Endothelial cell of umbilical vein (primary cell): ENCODE results near the gene FRYL. TPM values are rescaled to one million over a fixed set of nuclear protein-coding genes. Genes with fewer than 3 reads are reported as not detected.

ENCODE experiments used
- BruUV-seq: library from RNA; stranded (reverse); fragments of 400-500 nt; replicated peaks from 2 replicates; lab custom pipeline; 2021; lab: Mats Ljungman, UMichigan
- CTCF ChIA-PET: fragments of 300-600, 350-600 bp; sonication (Branson Sonifier 250); formaldehyde crosslinking; loops from one replicate; lab custom pipeline; 2021; ENCODE audit warnings: antibody characterized with exemption, inconsistent platforms; lab: Charles Lee
- POLR2A ChIA-PET: fragments of 300-600, 350-600 bp; sonication (Branson Sonifier 250); formaldehyde crosslinking; loops from one replicate; lab custom pipeline; 2021; ENCODE audit warnings: antibody characterized with exemption, inconsistent platforms; lab: Charles Lee
- DNase-seq: peaks from one replicate; pipeline ENCODE4 v3.0.0-alpha.2; 2011; ENCODE audit warnings: low read depth, low spot score
- FAIRE-seq: peaks from 2 replicates; lab custom pipeline; 2011; peaks lifted over from hg19 to GRCh38; lab: Jason Lieb, UNC
- H2AFZ ChIP-seq: 2 replicates; pipeline ENCODE4 v1.6.0; 2012; ENCODE audit warnings: low read depth, low read length, control low read depth, inconsistent platforms
- H3K27ac ChIP-seq: 2 replicates; pipeline ENCODE4 v1.5.1; 2011; ENCODE audit warnings: low read depth, mild to moderate bottlenecking, control low read depth, low read length, moderate library complexity; ENCODE audit not compliant: insufficient read depth
- H3K27me3 ChIP-seq, 2 experiments: 2 replicates each; pipeline versions ENCODE4 v1.6.0 to v1.6.1; 2011; ENCODE audit warnings: low read length in 2 of 2, mixed read lengths in 1 of 2; ENCODE audit not compliant: control insufficient read depth in 2 of 2, insufficient read depth in 2 of 2
- H3K36me3 ChIP-seq, 2 experiments: 2 replicates in 1 of 2; 3 replicates in 1 of 2; pipeline ENCODE4 v1.5.1; 2011; ENCODE audit warnings: low read length in 2 of 2, mild to moderate bottlenecking in 1 of 2, moderate library complexity in 1 of 2; ENCODE audit not compliant: control insufficient read depth in 2 of 2, insufficient read depth in 2 of 2; ENCODE audit errors: extremely low read depth in 1 of 2
- H3K4me1 ChIP-seq: 3 replicates; pipeline ENCODE4 v1.5.1; 2011; ENCODE audit warnings: mild to moderate bottlenecking, low read length; ENCODE audit not compliant: control insufficient read depth, insufficient read depth; ENCODE audit errors: extremely low read depth
- H3K4me2 ChIP-seq: 2 replicates; pipeline ENCODE4 v1.6.1; 2011; ENCODE audit warnings: low read length, control low read depth, mixed read lengths; ENCODE audit not compliant: insufficient read depth
- H3K4me3 ChIP-seq, 3 experiments: fragments of 200-600 bp in 1 of 3; sonication (generic), shearing (Covaris generic) in 1 of 3; replicated peaks in 1 of 3; 2 replicates each; pipeline ENCODE4 v1.5.1; 2011 to 2016; ENCODE audit warnings: control low read depth in 3 of 3, low read length in 3 of 3, mild to moderate bottlenecking in 2 of 3, inconsistent platforms in 1 of 3, low read depth in 1 of 3, moderate library complexity in 1 of 3; ENCODE audit not compliant: insufficient read depth in 1 of 3
- H3K79me2 ChIP-seq: 2 replicates; pipeline ENCODE4 v1.6.0; 2012; ENCODE audit warnings: low read length, inconsistent platforms; ENCODE audit not compliant: control insufficient read depth, insufficient read depth
- H3K9ac ChIP-seq: replicated peaks from 2 replicates; pipeline ENCODE3; 2011; ENCODE audit warnings: low read length, control low read depth; ENCODE audit not compliant: insufficient read depth; ENCODE audit errors: extremely low read depth
- H3K9me1 ChIP-seq: replicated peaks from 3 replicates; pipeline ENCODE4 v1.6.0; 2011; ENCODE audit warnings: mild to moderate bottlenecking, low read length; ENCODE audit not compliant: control insufficient read depth, insufficient read depth; ENCODE audit errors: extremely low read depth
- H3K9me3 ChIP-seq: replicated peaks from 2 replicates; pipeline ENCODE4 v1.5.1; 2012; ENCODE audit warnings: low read length, inconsistent platforms; ENCODE audit not compliant: control insufficient read depth, insufficient read depth
- H4K20me1 ChIP-seq: replicated peaks from 2 replicates; pipeline ENCODE3; 2011; ENCODE audit warnings: mild to moderate bottlenecking, low read length; ENCODE audit not compliant: control insufficient read depth, insufficient read depth; ENCODE audit errors: extremely low read depth
- CTCF ChIP-seq, 2 donors: IDR thresholded peaks; 1 replicate in 1 of 2; 2 replicates in 1 of 2; pipeline ENCODE4 v1.5.1; 2011; ENCODE audit warnings: low read length in 2 of 2, mild to moderate bottlenecking in 2 of 2, moderate library complexity in 2 of 2, control low read depth in 1 of 2, inconsistent platforms in 1 of 2, low read depth in 1 of 2; ENCODE audit not compliant: insufficient read depth in 1 of 2; ENCODE audit errors: extremely low read depth in 1 of 2
- EZH2 ChIP-seq: IDR thresholded peaks from 2 replicates; pipeline ENCODE4 v1.6.1; 2012; ENCODE audit warnings: borderline replicate concordance, low read depth, mild to moderate bottlenecking, moderate library complexity, low read length, inconsistent platforms; ENCODE audit not compliant: severe bottlenecking
- FOS ChIP-seq: IDR thresholded peaks from 2 replicates; pipeline ENCODE4 v1.6.1; 2011; ENCODE audit warnings: mild to moderate bottlenecking, low read length, moderate library complexity, borderline replicate concordance; ENCODE audit not compliant: insufficient read depth
- GATA2 ChIP-seq: IDR thresholded peaks from 2 replicates; pipeline ENCODE4 v1.7.0; 2011; ENCODE audit warnings: low read depth, mild to moderate bottlenecking, moderate library complexity, mixed read lengths, low read length; ENCODE audit not compliant: insufficient read length, insufficient read depth
- JUN ChIP-seq: IDR thresholded peaks from 2 replicates; pipeline ENCODE4 v1.6.1; 2011; ENCODE audit warnings: borderline replicate concordance, low read depth; ENCODE audit not compliant: insufficient read length, insufficient read depth
- MAX ChIP-seq: IDR thresholded peaks from 2 replicates; pipeline ENCODE4 v1.6.1; 2011; ENCODE audit not compliant: insufficient read depth, insufficient read length
- MYC ChIP-seq: IDR thresholded peaks from one replicate; pipeline ENCODE4 v1.6.1; 2011; ENCODE audit warnings: mild to moderate bottlenecking, low read depth, low read length
- POLR2A ChIP-seq: IDR thresholded peaks from 2 replicates; pipeline ENCODE4 v1.6.1; 2012; ENCODE audit warnings: low read depth, mild to moderate bottlenecking, control low read depth, low read length
- POLR2AphosphoS5 ChIP-seq: IDR thresholded peaks from 2 replicates; pipeline ENCODE4 v1.6.1; 2012; ENCODE audit warnings: low read depth, mild to moderate bottlenecking, control low read depth, low read length, moderate library complexity; ENCODE audit not compliant: insufficient read depth
- dilution Hi-C: fragments of 300-500 bp; cut with MboI; formaldehyde crosslinking; loops from one replicate; pipeline ENCODE4 v1.15.0; 2019; ENCODE audit warnings: low sequenced_read_pairs; ENCODE audit not compliant: extremely low pct_ligation_motif_present
- intact Hi-C: fragments of 100-400 bp; cut with micrococcal nuclease; formaldehyde crosslinking; loops from one replicate; pipeline ENCODE4 v1.10.0; 2022
- polyA plus RNA-seq, 4 experiments: library from polyadenylated mRNA; depleted of rRNA in 3 of 4; stranded (reverse) in 3 of 4; unstranded in 1 of 4; fragments of >200 nt; gene quantifications; 2 replicates each; pipeline versions ENCODE4 v1.2.1 to v1.2.3, GENCODE V29; 2011 to 2012; ENCODE audit warnings: missing spikeins in 1 of 4
- total RNA-seq: library from RNA; stranded (reverse); gene quantifications from 2 replicates; pipeline ENCODE4 v1.2.3, GENCODE V29; 2021

FRYL gene
- total and polyA plus RNA-seq, 2 donors (not counting 3 experiments of a cell fraction or from before 2014, with no cell fraction given) = 17.0 to 84.9 TPM

- intact Hi-C loops = no loop called here
Observed at GRCh38 chr4:48506716-48507115, 273.4 kb downstream of the FRYL start.

More at GRCh38 chr4:48506716-48507115, 273.4 kb downstream of the FRYL start:
- POLR2A ChIA-PET = no interaction called here
- H3K27me3 ChIP-seq = no peaks in the 10 kb centered on the region
- no peak for FAIRE-seq
- CTCF ChIA-PET = interaction anchor here (1.1 kb wide), 1 partner anchor 34 kb away, joined by 3 read pairs; no protein-coding TSS in a partner anchor
- no peaks in the 10 kb centered on the region for H3K9me3 ChIP-seq
- TF ChIP-seq GATA2 = no peak
- TF ChIP-seq CTCF (IDR thresholded peaks at IDR 0.05; ENCODE audit: extremely low read depth in 1 of 2, insufficient read depth in 1 of 2, low read depth in 1 of 2, low read length in 2 of 2) = no peak
- TF ChIP-seq JUN = no peak
- TF ChIP-seq MAX = no peak
- no peak for TF ChIP-seq POLR2A
- no peak for TF ChIP-seq FOS
- no peak for TF ChIP-seq MYC
- no peak for TF ChIP-seq EZH2
- no peak for TF ChIP-seq POLR2AphosphoS5
- DNase-seq = no peak
- H3K27ac ChIP-seq = no peak overlapping the region
- H3K4me1 ChIP-seq = no peaks in the 10 kb centered on the region
- dilution Hi-C loops = no loop called here
- H3K79me2 ChIP-seq = no peaks in the 10 kb centered on the region
- H3K9me1 ChIP-seq = no peaks in the 10 kb centered on the region
- no peak overlapping the region for H3K9ac ChIP-seq
- H3K36me3 ChIP-seq = peaks cover 8 to 20% of the 10 kb centered on the region in 2 experiments
- no peaks in the 10 kb centered on the region for H4K20me1 ChIP-seq
- no peak overlapping the region for H3K4me3 ChIP-seq
- no peak overlapping the region for H2AFZ ChIP-seq
- no peak overlapping the region for H3K4me2 ChIP-seq
- BruUV-seq = no TSS peak
